IMR-90 (cell line): Measurements from ENCODE around the gene LBHD2. TPM values are rescaled to one million over a fixed set of nuclear protein-coding genes. Genes with fewer than 3 reads are reported as not detected.
A peak's percentile ranks its signal among the peaks of the same experiment; 100 is the strongest.

ENCODE experiments used
- ATAC-seq: fragments of 200-7000 bp; cut with Tn5 transposase; 2 replicates; pipeline ENCODE4 v1.9.1; 2020; ENCODE audit warnings: low read depth, mild to moderate bottlenecking, moderate library complexity
- BruUV-seq: library from RNA; stranded (reverse); fragments of 400-500 nt; replicated peaks from 2 replicates; lab custom pipeline; 2021; lab: Mats Ljungman, UMichigan
- CTCF ChIA-PET: fragments of 300-600 bp; formaldehyde crosslinking; extraction: SDS; loops from one replicate; lab custom pipeline; 2021; ENCODE audit warnings: antibody characterized with exemption; lab: Yijun Ruan, JAX
- POLR2A ChIA-PET: fragments of 300-600 bp; sonication (Branson Sonifier 250); formaldehyde crosslinking; loops from one replicate; lab custom pipeline; 2022; ENCODE audit warnings: antibody characterized with exemption; ENCODE audit not compliant: unreplicated experiment; lab: Charles Lee
- DNase-seq: peaks from one replicate; pipeline ENCODE4 v3.0.0; 2013
- H2AFZ ChIP-seq: replicated peaks from 2 replicates; pipeline ENCODE3; 2013; ENCODE audit warnings: low read length, mild to moderate bottlenecking; ENCODE audit not compliant: poor library complexity
- H2AK5ac ChIP-seq: 2 replicates; pipeline ENCODE4 v1.6.1; 2013; ENCODE audit warnings: low read depth, low read length, inconsistent platforms
- H2AK9ac ChIP-seq: replicated peaks from 2 replicates; pipeline ENCODE3; 2013; ENCODE audit warnings: mild to moderate bottlenecking, low read depth, low read length, moderate library complexity; ENCODE audit not compliant: poor library complexity
- H2BK120ac ChIP-seq: 2 replicates; pipeline ENCODE4 v1.6.1; 2013; ENCODE audit warnings: low read depth, low read length, inconsistent platforms
- H2BK15ac ChIP-seq: 3 replicates; pipeline ENCODE4 v1.6.1; 2013; ENCODE audit warnings: low read depth, low read length, inconsistent platforms
- H2BK20ac ChIP-seq: 2 replicates; pipeline ENCODE4 v1.6.1; 2013; ENCODE audit warnings: low read depth, mild to moderate bottlenecking, inconsistent platforms, low read length, moderate library complexity
- H2BK5ac ChIP-seq: 2 replicates; pipeline ENCODE4 v1.6.1; 2013; ENCODE audit warnings: mild to moderate bottlenecking, low read depth, low read length, inconsistent platforms; ENCODE audit not compliant: poor library complexity, severe bottlenecking
- H3K14ac ChIP-seq: replicated peaks from 2 replicates; pipeline ENCODE4 v1.6.1; 2013; ENCODE audit warnings: low read depth, low read length, inconsistent platforms
- H3K18ac ChIP-seq: 2 replicates; pipeline ENCODE4 v1.6.1; 2013; ENCODE audit warnings: low read depth, low read length, control low read depth
- H3K23ac ChIP-seq: 2 replicates; pipeline ENCODE4 v1.6.1; 2013; ENCODE audit warnings: low read depth, low read length, inconsistent platforms
- H3K27ac ChIP-seq: 2 replicates; pipeline ENCODE4 v1.5.1; 2013; ENCODE audit warnings: mild to moderate bottlenecking, control low read depth, low read length; ENCODE audit not compliant: insufficient read depth
- H3K27me3 ChIP-seq: 2 replicates; pipeline ENCODE4 v1.6.1; 2013; ENCODE audit warnings: low read length; ENCODE audit not compliant: control insufficient read depth, insufficient read depth
- H3K36me3 ChIP-seq: 2 replicates; pipeline ENCODE4 v1.6.1; 2013; ENCODE audit warnings: low read length, mixed read lengths; ENCODE audit not compliant: control insufficient read depth, insufficient read depth
- H3K4ac ChIP-seq: 2 replicates; pipeline ENCODE4 v1.6.1; 2013; ENCODE audit warnings: low read depth, low read length, inconsistent platforms
- H3K4me1 ChIP-seq: 2 replicates; pipeline ENCODE4 v1.6.1; 2013; ENCODE audit warnings: low read length, mixed read lengths; ENCODE audit not compliant: control insufficient read depth, insufficient read depth
- H3K4me2 ChIP-seq: 2 replicates; pipeline ENCODE4 v1.6.1; 2013; ENCODE audit warnings: low read depth, mild to moderate bottlenecking, control low read depth, low read length, moderate library complexity
- H3K4me3 ChIP-seq: 2 replicates; pipeline ENCODE4 v1.5.1; 2013; ENCODE audit warnings: low read depth, mild to moderate bottlenecking, control low read depth, low read length, moderate library complexity; ENCODE audit not compliant: insufficient read depth
- H3K56ac ChIP-seq: 2 replicates; pipeline ENCODE4 v1.6.1; 2013; ENCODE audit warnings: low read length, inconsistent platforms; ENCODE audit not compliant: insufficient read depth; ENCODE audit errors: extremely low read depth
- H3K79me1 ChIP-seq, 2 experiments: 2 replicates each; pipeline ENCODE4 v1.6.1; 2013; ENCODE audit warnings: low read length in 2 of 2, inconsistent platforms in 1 of 2, low read depth in 1 of 2
- H3K9ac ChIP-seq: 2 replicates; pipeline ENCODE4 v1.6.1; 2013; ENCODE audit warnings: low read depth, low read length, control low read depth
- H3K9me1 ChIP-seq: 2 replicates; pipeline ENCODE4 v1.6.1; 2013; ENCODE audit warnings: low read length, inconsistent platforms; ENCODE audit not compliant: insufficient read depth
- H3K9me3 ChIP-seq: 2 replicates; pipeline ENCODE4 v1.6.1; 2013; ENCODE audit warnings: low read length; ENCODE audit not compliant: control insufficient read depth, insufficient read depth
- H4K20me1 ChIP-seq: 2 replicates; pipeline ENCODE4 v1.6.1; 2013; ENCODE audit warnings: low read length, inconsistent platforms; ENCODE audit not compliant: insufficient read depth
- H4K5ac ChIP-seq: 2 replicates; pipeline ENCODE4 v1.6.1; 2013; ENCODE audit warnings: mild to moderate bottlenecking, low read depth, low read length, control low read depth
- H4K8ac ChIP-seq, 2 experiments: 2 replicates each; pipeline ENCODE4 v1.6.1; 2013; ENCODE audit warnings: low read depth in 2 of 2, low read length in 2 of 2, control low read depth in 1 of 2, inconsistent platforms in 1 of 2
- H4K91ac ChIP-seq: 2 replicates; pipeline ENCODE4 v1.6.1; 2013; ENCODE audit warnings: low read depth, low read length, inconsistent platforms; ENCODE audit not compliant: insufficient read depth
- BHLHE40 ChIP-seq: fragments of 150-350 bp; IDR thresholded peaks from 2 replicates; pipeline ENCODE4 v1.6.1; 2016; ENCODE audit warnings: mild to moderate bottlenecking, low read depth, low read length
- CEBPB ChIP-seq: IDR thresholded peaks from 2 replicates; pipeline ENCODE4 v1.6.1; 2012; ENCODE audit warnings: low read depth, low read length, improper control_type of control experiment
- CHD1 ChIP-seq: IDR thresholded peaks from 2 replicates; pipeline ENCODE4 v1.6.1; 2012; ENCODE audit warnings: low read depth, low read length, improper control_type of control experiment
- CTCF ChIP-seq: conservative IDR thresholded peaks from 2 replicates; pipeline ENCODE4 v1.5.1; 2012; ENCODE audit warnings: mild to moderate bottlenecking, low read depth, low read length, improper control_type of control experiment
- ELK1 ChIP-seq: fragments of 150-350 bp; IDR thresholded peaks from 2 replicates; pipeline ENCODE4 v1.6.1; 2016; ENCODE audit warnings: low read depth, mild to moderate bottlenecking, low read length, moderate library complexity, borderline replicate concordance
- FOS ChIP-seq: fragments of 150-350 bp; IDR thresholded peaks from 2 replicates; pipeline ENCODE4 v1.6.1; 2016; ENCODE audit warnings: low read depth, low read length
- MAFK ChIP-seq: IDR thresholded peaks from 2 replicates; pipeline ENCODE4 v1.6.1; 2012; ENCODE audit warnings: low read depth, low read length, improper control_type of control experiment
- MAZ ChIP-seq: IDR thresholded peaks from 2 replicates; pipeline ENCODE4 v1.6.1; 2012; ENCODE audit warnings: low read depth, mild to moderate bottlenecking, low read length, improper control_type of control experiment, moderate library complexity, borderline replicate concordance
- MXI1 ChIP-seq: IDR thresholded peaks from 2 replicates; pipeline ENCODE4 v1.6.1; 2012; ENCODE audit warnings: low read depth, mild to moderate bottlenecking, low read length, moderate library complexity, borderline replicate concordance
- NFE2L2 ChIP-seq: fragments of 150-350 bp; IDR thresholded peaks from 2 replicates; pipeline ENCODE4 v1.6.1; 2016; ENCODE audit warnings: low read depth, mild to moderate bottlenecking, low read length
- RCOR1 ChIP-seq: IDR thresholded peaks from 2 replicates; pipeline ENCODE4 v1.6.1; 2012; ENCODE audit warnings: mild to moderate bottlenecking, low read length, improper control_type of control experiment; ENCODE audit not compliant: insufficient replicate concordance
- RFX5 ChIP-seq: IDR thresholded peaks from 2 replicates; pipeline ENCODE4 v1.8.0; 2012; ENCODE audit warnings: low read depth, mild to moderate bottlenecking, low read length, moderate library complexity
- SMC3 ChIP-seq: fragments of 150-350 bp; IDR thresholded peaks from 2 replicates; pipeline ENCODE4 v1.6.1; 2016; ENCODE audit warnings: low read depth, mild to moderate bottlenecking, antibody characterized with exemption, low read length, moderate library complexity
- WGBS, 2 experiments: methylation state at CpG; one replicate each; pipeline versions ENCODE4 v1.1.5 to v1.1.7; 2013; ENCODE audit warnings: missing lambda C conversion rate in 2 of 2; ENCODE audit not compliant: insufficient read length in 1 of 2; ENCODE audit errors: extremely low coverage in 2 of 2; 5-methylcytosine and 5-hydroxymethylcytosine counted together
- dilution Hi-C: fragments of 300-500 bp; cut with HindIII; formaldehyde crosslinking; loops from one replicate; pipeline ENCODE4 v1.14.3; 2018; ENCODE audit warnings: low sequenced_read_pairs; ENCODE audit not compliant: unreplicated experiment
- in situ Hi-C: fragments of 300-500 bp; cut with MboI; formaldehyde crosslinking; loops from 3 replicates; pipeline ENCODE4 v1.14.3; 2019; ENCODE audit warnings: low sequenced_read_pairs, inconsistent platforms, mixed read lengths
- intact Hi-C: fragments of 100-400 bp; cut with micrococcal nuclease; formaldehyde crosslinking; loops from 2 replicates; pipeline ENCODE4 v1.10.0; 2022
- polyA plus RNA-seq, 3 experiments: library from polyadenylated mRNA; depleted of rRNA; stranded (reverse); fragments of >200 nt; gene quantifications; 2 replicates each; pipeline ENCODE4 v1.2.3, GENCODE V29; 2012; ENCODE audit warnings: low replicate concordance in 1 of 3
- total RNA-seq: library from RNA; depleted of rRNA; stranded (reverse); fragments of >200 nt; gene quantifications from 2 replicates; pipeline ENCODE4 v1.2.3, GENCODE V29; 2012
- TF ChIP-seq, protein P1 (sequence below): fragments of 150-350 bp; IDR thresholded peaks from 2 replicates; pipeline ENCODE4 v1.6.1; 2017; ENCODE audit warnings: mild to moderate bottlenecking, antibody characterized with exemption, low read length, low read depth

The LBHD2 gene
- total and polyA plus RNA-seq, 2 of the 4 experiments (the other 2 are of a cell fraction): not detected

DNA sequence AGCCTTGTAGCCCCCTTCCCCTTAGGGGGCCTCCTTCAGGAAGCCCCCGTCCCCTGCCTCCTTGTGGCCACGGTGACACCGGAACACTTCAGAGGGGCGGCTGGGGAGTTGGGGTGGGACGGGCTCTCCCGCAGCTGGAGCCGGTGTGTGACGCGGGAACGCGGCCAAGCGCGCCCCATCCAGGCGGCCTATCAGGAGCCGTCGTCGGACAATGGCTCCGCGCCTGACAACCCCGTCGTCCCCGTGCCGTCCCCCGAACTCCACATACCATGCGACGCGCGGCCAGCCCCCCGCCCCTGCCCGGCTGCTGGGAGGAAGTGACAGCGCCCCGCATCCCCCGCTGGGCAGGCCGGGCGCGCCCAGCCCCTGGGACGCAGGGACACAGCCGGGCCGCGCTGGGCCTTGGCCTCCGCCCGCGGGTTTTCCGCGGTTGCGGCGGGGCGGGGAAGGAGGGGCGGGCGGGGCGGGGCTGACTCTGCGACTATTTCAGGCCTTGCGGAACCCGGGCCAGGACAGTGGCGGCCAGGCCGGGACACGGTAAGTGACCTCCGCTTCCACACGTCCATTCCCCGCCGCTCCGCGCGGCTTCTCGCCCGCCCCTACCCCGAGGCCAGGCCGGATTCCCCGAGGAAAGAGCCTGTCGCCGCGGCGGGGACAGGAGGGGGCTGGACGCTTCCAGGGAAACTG lies 39.1 kb downstream of the LBHD2 start, which contains the start of gene TNFAIP2:
Gene TNFAIP2, plus strand, starts transcription at position 515 of the 687 bp plus-strand sequence. CDS start 2,997 bp downstream, outside the sequence.
- Histone ChIP-seq H2BK5ac (no peak within 1 kb of the TSS), H3K9ac (peak within 1 kb of the TSS; percentile 40), H4K20me1 (no peaks in the 10 kb centered on the region; the same call in 1 of the 2 replicates), H2AK5ac (peak within 1 kb of the TSS; percentile 58), H3K27me3 (peaks cover 6% of the 10 kb centered on the region; the same call in 1 of the 2 replicates), H3K56ac (no peak within 1 kb of the TSS), H3K36me3 (no peaks in the 10 kb centered on the region), H3K4me3 (no peak within 1 kb of the TSS), H4K8ac (peak within 1 kb of the TSS; percentile 45 to 63; a peak in 1 of 4 replicates), H3K4ac (peak within 1 kb of the TSS; percentile 29), H3K18ac (no peak within 1 kb of the TSS), H4K5ac (peak within 1 kb of the TSS; percentile 8; the same call in 1 of the 2 replicates), H3K23ac (no peak within 1 kb of the TSS), H2BK20ac (no peak within 1 kb of the TSS), H2BK15ac (no peak within 1 kb of the TSS; the same call in 2 of the 3 replicates), H2AFZ (peak within 1 kb of the TSS; percentile 83), H3K9me3 (no peaks in the 10 kb centered on the region), H3K79me1 (no peaks in the 10 kb centered on the region), H3K4me2 (peak within 1 kb of the TSS; percentile 10; the same call in 1 of the 2 replicates), H3K4me1 (peaks cover 19% of the 10 kb centered on the region), H2AK9ac (peak within 1 kb of the TSS; percentile 66), H3K9me1 (no peaks in the 10 kb centered on the region), H4K91ac (peak within 1 kb of the TSS; percentile 34; the same call in 1 of the 2 replicates), H3K27ac (no peak within 1 kb of the TSS; the same call in 1 of the 2 replicates), H2BK120ac (peak within 1 kb of the TSS; percentile 39; the same call in 1 of the 2 replicates), H3K14ac (peak within 1 kb of the TSS; percentile 62)
- no peak for ATAC-seq
- dilution Hi-C loops: no loop called here
- ChIA-PET CTCF (no interaction called here), POLR2A (no interaction called here)
- intact Hi-C loops: no loop called here
- BruUV-seq: no TSS peak
- 32% methylated on average over 33 of the region's 74 CpGs; no CpG with 5 or more reads in 1 of the 2 experiments for WGBS, 2 experiments
- DNase-seq: no peak
- in situ Hi-C loops: no loop called here
- TF ChIP-seq SMC3: no peak
- no peak for TF ChIP-seq CEBPB
- TF ChIP-seq CTCF: no peak
- no peak for TF ChIP-seq MXI1
- no peak for TF ChIP-seq NFE2L2
- TF ChIP-seq FOS: no peak
- TF ChIP-seq BHLHE40: no peak
- no peak for TF ChIP-seq MAZ
- TF ChIP-seq RCOR1: no peak
- TF ChIP-seq RFX5: no peak
- no peak for TF ChIP-seq CHD1
- TF ChIP-seq MAFK: no peak
- no peak for TF ChIP-seq ELK1
- TF ChIP-seq, protein P1, sequence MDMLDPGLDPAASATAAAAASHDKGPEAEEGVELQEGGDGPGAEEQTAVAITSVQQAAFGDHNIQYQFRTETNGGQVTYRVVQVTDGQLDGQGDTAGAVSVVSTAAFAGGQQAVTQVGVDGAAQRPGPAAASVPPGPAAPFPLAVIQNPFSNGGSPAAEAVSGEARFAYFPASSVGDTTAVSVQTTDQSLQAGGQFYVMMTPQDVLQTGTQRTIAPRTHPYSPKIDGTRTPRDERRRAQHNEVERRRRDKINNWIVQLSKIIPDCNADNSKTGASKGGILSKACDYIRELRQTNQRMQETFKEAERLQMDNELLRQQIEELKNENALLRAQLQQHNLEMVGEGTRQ: no peak
